Activated B cell treated with CpG ODN at 0.5 μM for 24 hours (primary cell): ENCODE data around the gene BCR. TPM values are rescaled to one million over a fixed set of nuclear protein-coding genes. Genes with fewer than 3 reads are reported as not detected.

ENCODE experiments used
- ATAC-seq: fragments of 200-7000 bp; cut with Tn5 transposase; one replicate; pipeline ENCODE4 v1.10.0; 2021; ENCODE audit warnings: low read depth, mild to moderate bottlenecking, moderate library complexity
- CTCF ChIA-PET: fragments of 350-600 bp; sonication (Branson Sonifier 250); formaldehyde crosslinking; loops from one replicate; lab custom pipeline; 2021; ENCODE audit warnings: antibody characterized with exemption; lab: Charles Lee
- POLR2A ChIA-PET: fragments of 350-600 bp; sonication (Branson Sonifier 250); formaldehyde crosslinking; loops from one replicate; lab custom pipeline; 2021; ENCODE audit warnings: antibody characterized with exemption; lab: Charles Lee
- DNase-seq: peaks from one replicate; pipeline ENCODE4 v3.0.0; 2022
- H3K27ac Mint-ChIP-seq: one replicate; pipeline ENCODE4 v1.8.0; 2020; ENCODE audit warnings: mixed read lengths
- H3K27me3 Mint-ChIP-seq: one replicate; pipeline ENCODE4 v1.8.0; 2021; ENCODE audit warnings: mixed read lengths
- H3K36me3 Mint-ChIP-seq: one replicate; pipeline ENCODE4 v1.8.0; 2021; ENCODE audit warnings: low read depth, mixed read lengths
- H3K4me1 Mint-ChIP-seq: one replicate; pipeline ENCODE4 v1.8.0; 2021; ENCODE audit warnings: mixed read lengths
- H3K4me3 Mint-ChIP-seq: one replicate; pipeline ENCODE4 v1.8.0; 2020; ENCODE audit warnings: mild to moderate bottlenecking, mixed read lengths
- H3K9me3 Mint-ChIP-seq: one replicate; pipeline ENCODE4 v1.8.0; 2020; ENCODE audit warnings: mixed read lengths
- CTCF ChIP-seq: fragments of 200-600 bp; IDR thresholded peaks from one replicate; pipeline ENCODE4 v1.8.0; 2022; ENCODE audit warnings: antibody characterized with exemption, mild to moderate bottlenecking
- intact Hi-C: fragments of 100-400 bp; cut with micrococcal nuclease; formaldehyde crosslinking; loops from one replicate; pipeline ENCODE4 v1.15.1; 2024
- total RNA-seq: library from RNA; stranded (reverse); gene quantifications from 2 replicates; pipeline ENCODE4 v1.2.3, GENCODE V29; 2022

Gene BCR
- total RNA-seq, 1 donor from 2014 or later, result 20.9 TPM

- Mint-ChIP-seq H3K4me3 (no peak overlapping the region), H3K27ac (no peak overlapping the region), H3K4me1 (peaks cover 39% of the 10 kb centered on the region), H3K27me3 (no peaks in the 10 kb centered on the region), H3K36me3 (no peaks in the 10 kb centered on the region), H3K9me3 (no peaks in the 10 kb centered on the region)
- TF ChIP-seq CTCF, result no peak
- intact Hi-C loops, result loop anchor here (1.0 to 5.0 kb wide), 2 partner anchors 23 to 35 kb away; no protein-coding TSS in a partner anchor
- ATAC-seq (no peak), DNase-seq (no peak)
- ChIA-PET CTCF (interaction anchor here (0.8 to 1.7 kb wide), 4 partner anchors 39 to 62 kb away, joined by 3 to 7 read pairs (median 4); partner anchors contain the start of gene BCR), POLR2A (no interaction called here)
Measured at GRCh38 chr22:23242473-23243001, 62.2 kb downstream of the BCR start.

DNA sequence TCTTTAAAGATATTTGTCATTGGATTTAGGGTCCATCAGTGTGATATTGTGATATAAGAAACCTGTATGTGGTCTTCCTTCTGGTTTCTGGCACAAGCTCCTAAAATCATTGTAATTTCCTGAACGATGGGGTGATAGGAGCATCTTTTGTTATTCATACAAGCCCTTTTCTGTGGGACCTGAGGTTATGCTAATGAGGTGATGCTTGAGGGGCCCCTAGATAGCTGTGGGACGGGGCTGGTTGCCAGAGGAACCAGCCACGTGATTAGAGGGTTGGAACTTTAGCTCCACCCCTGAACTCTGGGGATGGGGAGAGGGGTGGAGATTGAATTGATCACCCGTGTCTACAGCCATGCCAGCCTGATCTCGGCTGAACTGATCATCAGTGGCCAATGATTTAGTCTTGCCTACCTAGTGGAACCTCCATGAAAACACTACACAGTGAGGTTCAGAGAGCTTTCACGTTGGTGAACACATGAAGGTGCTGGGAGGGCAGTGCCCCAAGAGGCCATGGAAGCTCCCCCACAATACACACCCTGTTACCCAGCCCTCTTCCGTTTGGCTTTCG lies 62.8 kb downstream of the BCR start:
- CTCF ChIA-PET, result interaction anchor here (0.5 to 1.7 kb wide), 5 partner anchors 8 to 72 kb away, joined by 3 to 7 read pairs (median 3); partner anchors contain the start of gene BCR

DNA sequence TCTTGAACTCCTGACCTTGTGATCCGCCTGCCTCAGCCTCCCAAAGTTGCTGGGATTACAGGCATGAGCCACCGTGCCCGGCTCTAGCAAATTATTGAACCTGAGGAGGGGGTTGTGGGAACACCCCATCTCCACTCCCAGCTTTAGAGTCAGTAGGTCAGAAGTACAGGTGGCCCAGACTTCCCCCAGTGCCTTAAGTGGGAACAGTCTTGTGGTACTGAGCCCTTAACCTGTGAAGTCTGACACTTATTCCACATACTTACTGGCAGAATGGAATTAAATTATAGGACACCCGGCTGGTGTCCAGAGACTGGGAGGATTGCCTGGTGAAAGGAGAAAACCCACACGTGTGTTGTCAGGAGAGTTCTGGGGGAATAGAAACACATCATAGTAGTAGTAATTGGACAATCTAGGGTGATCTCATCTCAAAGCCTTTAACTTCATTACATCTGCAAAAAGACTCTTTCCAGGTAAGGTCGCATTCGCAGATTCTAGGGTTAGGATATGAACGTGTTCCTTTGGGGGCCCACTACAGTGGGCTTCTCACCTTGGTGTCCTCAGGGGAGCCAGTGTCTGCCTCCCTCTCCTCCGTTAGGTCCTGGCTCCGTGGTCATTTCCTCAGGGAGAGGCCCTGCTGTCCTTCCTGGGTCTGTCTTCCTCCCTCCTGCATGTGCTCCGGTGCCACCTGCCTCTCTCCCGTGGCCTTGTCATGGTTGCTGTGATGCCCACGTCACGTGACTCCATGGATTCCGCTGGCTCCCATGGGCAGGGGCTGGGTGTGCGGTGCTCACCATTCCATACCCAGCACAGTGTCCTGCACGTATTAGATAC lies 63.8 kb downstream of the BCR start:
- Mint-ChIP-seq H3K4me1 (peaks cover 44% of the 10 kb centered on the region), H3K36me3 (no peaks in the 10 kb centered on the region), H3K4me3 (no peak overlapping the region), H3K9me3 (no peaks in the 10 kb centered on the region), H3K27me3 (no peaks in the 10 kb centered on the region), H3K27ac (no peak overlapping the region)
- no peak for DNase-seq
- ATAC-seq, result no peak
- ChIA-PET CTCF (interaction anchor here (0.5 to 1.7 kb wide), 5 partner anchors 9 to 73 kb away, joined by 3 to 7 read pairs (median 3); partner anchors contain the start of gene BCR), POLR2A (no interaction called here)
- intact Hi-C loops, result loop anchor here (1.0 to 5.0 kb wide), 2 partner anchors 25 to 37 kb away; no protein-coding TSS in a partner anchor
- no peak for TF ChIP-seq CTCF

More for the DNA sequence above, 62.8 kb downstream of the BCR start:
- POLR2A ChIA-PET, result no interaction called here
- no peak for TF ChIP-seq CTCF
- no peaks in the 10 kb centered on the region for H3K9me3 Mint-ChIP-seq
- no peaks in the 10 kb centered on the region for H3K27me3 Mint-ChIP-seq
- intact Hi-C loops, result loop anchor here (1.0 to 5.0 kb wide), 2 partner anchors 24 to 36 kb away; no protein-coding TSS in a partner anchor
- no peak for DNase-seq
- no peaks in the 10 kb centered on the region for H3K36me3 Mint-ChIP-seq
- H3K4me1 Mint-ChIP-seq, result peaks cover 40% of the 10 kb centered on the region
- H3K4me3 Mint-ChIP-seq, result peak overlapping the region; percentile 40
- no peak overlapping the region for H3K27ac Mint-ChIP-seq
- peak; percentile 87 for ATAC-seq

GRCh38 chr22:23244690-23245044 lies 64.4 kb downstream of the BCR start:
- POLR2A ChIA-PET, result no interaction called here
- CTCF ChIA-PET, result no interaction called here
- TF ChIP-seq CTCF, result no peak
- no peak overlapping the region for H3K27ac Mint-ChIP-seq
- no peaks in the 10 kb centered on the region for H3K9me3 Mint-ChIP-seq
- intact Hi-C loops, result loop anchor here (5.0 kb wide), 1 partner anchor 37 kb away; no protein-coding TSS in a partner anchor
- no peak for DNase-seq
- H3K4me1 Mint-ChIP-seq, result peaks cover 50% of the 10 kb centered on the region
- H3K4me3 Mint-ChIP-seq, result no peak overlapping the region
- no peak for ATAC-seq
- no peaks in the 10 kb centered on the region for H3K27me3 Mint-ChIP-seq
- H3K36me3 Mint-ChIP-seq, result no peaks in the 10 kb centered on the region
